Neural crest cell (in vitro differentiated cells): ENCODE measurements around the gene CDO1. TPM values are rescaled to one million over a fixed set of nuclear protein-coding genes. Genes with fewer than 3 reads are reported as not detected.
"Not testable (repeated sequence)": the region's sequence is repeated elsewhere in the genome, so short reads cannot be mapped to it uniquely, and the experiment has no call there.

Experiments used
- DNase-seq: peaks from one replicate; pipeline ENCODE4 v3.0.0; 2021; ENCODE audit warnings: low read depth, mixed read lengths, low spot score
- H3K27ac Mint-ChIP-seq: one replicate; pipeline ENCODE4 v1.8.0; 2021; ENCODE audit warnings: mild to moderate bottlenecking, mixed read lengths; ENCODE audit not compliant: unreplicated experiment
- H3K27me3 Mint-ChIP-seq: 2 replicates; pipeline ENCODE4 v1.8.0; 2021; ENCODE audit warnings: low read depth, mild to moderate bottlenecking, mixed read lengths
- H3K36me3 Mint-ChIP-seq: 2 replicates; pipeline ENCODE4 v1.8.0; 2021; ENCODE audit warnings: low read depth, mild to moderate bottlenecking, mixed read lengths
- H3K4me1 Mint-ChIP-seq: 2 replicates; pipeline ENCODE4 v1.8.0; 2021; ENCODE audit warnings: mixed read lengths
- H3K4me3 Mint-ChIP-seq: one replicate; pipeline ENCODE4 v1.8.0; 2021; ENCODE audit warnings: mild to moderate bottlenecking, mixed read lengths
- H3K9me3 Mint-ChIP-seq: 2 replicates; pipeline ENCODE4 v1.8.0; 2021; ENCODE audit warnings: mixed read lengths
- total RNA-seq: library from RNA; stranded (reverse); gene quantifications from 2 replicates; pipeline ENCODE4 v1.2.1, GENCODE V29; 2021
- TF ChIP-seq, protein P1 (sequence below): fragments of 200-600 bp; sonication (generic); conservative IDR thresholded peaks from 2 replicates; pipeline ENCODE4 v1.5.0; 2021; ENCODE audit warnings: antibody characterized with exemption, mild to moderate bottlenecking

Gene CDO1
- total RNA-seq, 1 donor from 2014 or later = 28.9 TPM

GRCh38 chr5:115825948-115826347, 9.5 kb upstream of the CDO1 start:
- Mint-ChIP-seq H3K9me3 (peaks cover 17% of the 10 kb centered on the region), H3K27ac (no peak overlapping the region), H3K4me1 (no peaks in the 10 kb centered on the region), H3K36me3 (peaks cover 35% of the 10 kb centered on the region), H3K27me3 (no peaks in the 10 kb centered on the region), H3K4me3 (no peak overlapping the region)
- DNase-seq = no peak
- TF ChIP-seq, protein P1, sequence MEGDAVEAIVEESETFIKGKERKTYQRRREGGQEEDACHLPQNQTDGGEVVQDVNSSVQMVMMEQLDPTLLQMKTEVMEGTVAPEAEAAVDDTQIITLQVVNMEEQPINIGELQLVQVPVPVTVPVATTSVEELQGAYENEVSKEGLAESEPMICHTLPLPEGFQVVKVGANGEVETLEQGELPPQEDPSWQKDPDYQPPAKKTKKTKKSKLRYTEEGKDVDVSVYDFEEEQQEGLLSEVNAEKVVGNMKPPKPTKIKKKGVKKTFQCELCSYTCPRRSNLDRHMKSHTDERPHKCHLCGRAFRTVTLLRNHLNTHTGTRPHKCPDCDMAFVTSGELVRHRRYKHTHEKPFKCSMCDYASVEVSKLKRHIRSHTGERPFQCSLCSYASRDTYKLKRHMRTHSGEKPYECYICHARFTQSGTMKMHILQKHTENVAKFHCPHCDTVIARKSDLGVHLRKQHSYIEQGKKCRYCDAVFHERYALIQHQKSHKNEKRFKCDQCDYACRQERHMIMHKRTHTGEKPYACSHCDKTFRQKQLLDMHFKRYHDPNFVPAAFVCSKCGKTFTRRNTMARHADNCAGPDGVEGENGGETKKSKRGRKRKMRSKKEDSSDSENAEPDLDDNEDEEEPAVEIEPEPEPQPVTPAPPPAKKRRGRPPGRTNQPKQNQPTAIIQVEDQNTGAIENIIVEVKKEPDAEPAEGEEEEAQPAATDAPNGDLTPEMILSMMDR = no peak

GRCh38 chr5:115824983-115825382, 8.5 kb upstream of the CDO1 start:
- not testable (repeated sequence) for H3K4me1 Mint-ChIP-seq, DNase-seq, H3K27me3 Mint-ChIP-seq, H3K4me3 Mint-ChIP-seq, H3K27ac Mint-ChIP-seq
- Mint-ChIP-seq H3K36me3 (peaks cover 35% of the 10 kb centered on the region), H3K9me3 (peaks cover 17% of the 10 kb centered on the region)

DNA sequence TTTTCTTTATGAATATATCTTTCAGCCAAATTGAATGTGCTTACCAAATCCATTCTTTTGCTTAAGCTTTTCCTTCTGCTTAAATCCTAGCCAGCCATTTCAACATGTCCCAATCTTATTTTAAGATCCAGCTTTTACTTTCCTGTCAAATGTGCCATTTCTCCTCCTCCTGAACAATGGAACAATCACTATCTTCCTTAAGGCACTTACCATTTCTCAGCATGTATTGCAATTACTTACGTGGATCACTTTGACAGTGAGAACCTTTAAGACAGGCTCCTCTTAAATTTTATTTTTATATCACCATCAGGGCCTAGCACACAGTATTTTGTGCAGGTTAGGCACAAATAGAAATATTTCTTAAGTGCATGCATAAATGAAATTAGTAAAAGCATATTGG, 4.4 kb upstream of the CDO1 start:
- Mint-ChIP-seq H3K9me3 (peaks cover 5% of the 10 kb centered on the region), H3K27ac (no peak overlapping the region), H3K27me3 (no peaks in the 10 kb centered on the region), H3K4me1 (peaks cover 18% of the 10 kb centered on the region), H3K36me3 (peaks cover 11% of the 10 kb centered on the region), H3K4me3 (peak overlapping the region; percentile 5)
- TF ChIP-seq, protein P1 = no peak
- DNase-seq = no peak

- Mint-ChIP-seq H3K9me3 (peaks cover 1% of the 10 kb centered on the region), H3K4me3 (peak overlapping the region; percentile 56), H3K36me3 (peaks cover under 1% of the 10 kb centered on the region), H3K27me3 (peaks cover 14% of the 10 kb centered on the region), H3K4me1 (peaks cover 36% of the 10 kb centered on the region), H3K27ac (no peak overlapping the region)
- TF ChIP-seq, protein P1 = no peak
- no peak for DNase-seq
Observed at GRCh38 chr5:115818821-115819220, 2.4 kb upstream of the CDO1 start.

GRCh38 chr5:115817386-115817785, 927 bp upstream of the CDO1 start:
- TF ChIP-seq, protein P1 = no peak
- no peaks in the 10 kb centered on the region for H3K36me3 Mint-ChIP-seq
- no peak overlapping the region for H3K27ac Mint-ChIP-seq
- peak overlapping the region; percentile 77 for H3K4me3 Mint-ChIP-seq
- peaks cover 39% of the 10 kb centered on the region for H3K4me1 Mint-ChIP-seq
- H3K27me3 Mint-ChIP-seq = peaks cover 14% of the 10 kb centered on the region
- H3K9me3 Mint-ChIP-seq = no peaks in the 10 kb centered on the region
- no peak for DNase-seq

- H3K27ac Mint-ChIP-seq = peak overlapping the region; percentile 98
Observed at GRCh38 chr5:115815693-115816225, 700 bp downstream of the CDO1 start.

More at GRCh38 chr5:115815693-115816225, 700 bp downstream of the CDO1 start:
- Mint-ChIP-seq H3K9me3 (no peaks in the 10 kb centered on the region), H3K4me3 (peak overlapping the region; percentile 99), H3K27me3 (peaks cover 14% of the 10 kb centered on the region), H3K36me3 (peaks cover 6% of the 10 kb centered on the region), H3K4me1 (peaks cover 39% of the 10 kb centered on the region)
- DNase-seq = peak; percentile 28
- TF ChIP-seq, protein P1 = peak; percentile 23
